Lung (tissue), 5 donors: ENCODE data around the gene IL36RN. TPM values are rescaled to one million over a fixed set of nuclear protein-coding genes. Genes with fewer than 3 reads are reported as not detected.

Experiments used
- polyA plus RNA-seq, 2 donors: library from polyadenylated mRNA; stranded (reverse); fragments of 200-250 nt; gene quantifications; one replicate each; pipeline ENCODE4 v1.2.1, GENCODE V29; 2013
- small RNA-seq: library from RNA; depleted of rRNA; stranded (forward); fragments of <200 nt; gene quantifications from one replicate; pipeline ENCODE3, GENCODE V24; 2014; ENCODE audit warnings: low replicate concordance
- total RNA-seq, 2 donors: library from RNA; depleted of rRNA in 1 of 2; stranded (reverse); fragments of >200 nt in 1 of 2; gene quantifications; one replicate each; pipeline ENCODE4 v1.2.1, GENCODE V29; 2014 to 2021
- donor health status: Bipolar disorder and iron deficiency.
- donor health status: healthy.
- donor health status: DM: yes; HTN: yes; CAD: no.

IL36RN gene
- total and polyA plus RNA-seq, 4 donors = 0.01 to 0.09 TPM; not detected in 2

Small RNA genes within 50 kb of the gene (small RNA-seq; reads per million reads assigned to genes)
- not detected for gene RNU6-1180P

Other genes starting within 250 kb of the IL36RN start
- 10 to 100 TPM in 1 of 2 donors, 1 to 10 TPM in 1; 3.8 to 19.9 TPM for gene IL1B, start 222.4 kb upstream of the IL36RN start, total RNA-seq
- 100 to 1,000 TPM in 1 of 2 donors, 1 to 10 TPM in 1; 6.5 to 482 TPM for gene IL1B, start 222.4 kb upstream of the IL36RN start, polyA plus RNA-seq
- not detected for gene IL37, start 148.0 kb upstream of the IL36RN start, total RNA-seq
- gene IL37, start 148.0 kb upstream of the IL36RN start, polyA plus RNA-seq = 1 to 10 TPM in 1 of 2 donors, not detected in 1; 1.4 TPM
- under 1 TPM in 1 of 2 donors, not detected in 1; 0.26 TPM for gene IL36G, start 81.2 kb upstream of the IL36RN start, total RNA-seq
- under 1 TPM; 0.12 to 0.14 TPM for gene IL36G, start 81.2 kb upstream of the IL36RN start, polyA plus RNA-seq
- not detected for gene IL36A, start 53.7 kb upstream of the IL36RN start, total RNA-seq
- not detected for gene IL36A, start 53.7 kb upstream of the IL36RN start, polyA plus RNA-seq
- not detected for gene IL36B, start 6.3 kb upstream of the IL36RN start, total RNA-seq
- gene IL36B, start 6.3 kb upstream of the IL36RN start, polyA plus RNA-seq = under 1 TPM in 1 of 2 donors, not detected in 1; 0.05 TPM
- not detected for gene IL1F10, start 8.8 kb downstream of the IL36RN start, total RNA-seq
- gene IL1F10, start 8.8 kb downstream of the IL36RN start, polyA plus RNA-seq = not detected
- 10 to 100 TPM; 15.2 to 18.2 TPM for gene IL1RN, start 68.4 kb downstream of the IL36RN start, total RNA-seq
- 100 to 1,000 TPM in 1 of 2 donors, 1 to 10 TPM in 1; 9.6 to 850 TPM for gene IL1RN, start 68.4 kb downstream of the IL36RN start, polyA plus RNA-seq
- gene PSD4, start 114.8 kb downstream of the IL36RN start, total RNA-seq = 10 to 100 TPM; 29.6 to 48.1 TPM
- 10 to 100 TPM; 20.9 to 28.5 TPM for gene PSD4, start 114.8 kb downstream of the IL36RN start, polyA plus RNA-seq
- 1 to 10 TPM in 1 of 2 donors, under 1 TPM in 1; 0.28 to 5.9 TPM for gene PAX8, start 219.7 kb downstream of the IL36RN start, total RNA-seq
- 1 to 10 TPM in 1 of 2 donors, under 1 TPM in 1; 0.89 to 3.8 TPM for gene PAX8, start 219.7 kb downstream of the IL36RN start, polyA plus RNA-seq